ENCODE results near the gene MRPL4. TPM values are rescaled to one million over a fixed set of nuclear protein-coding genes. Genes with fewer than 3 reads are reported as not detected.

MRPL4 gene
- total RNA-seq (10 to 100 TPM; 44.6 to 47.3 TPM), total RNA-seq (9.6 to 119 (median 20.9) reads per million in 172 experiments)
- 33.1 TPM for polyA plus RNA-seq (2013, experiment 1 of 2)
- polyA plus RNA-seq (2013, experiment 2 of 2): 39.8 TPM

- no peak for TF ChIP-seq CTCF (IDR thresholded peaks at IDR 0.05)
- no peaks in the 10 kb centered on the region for H3K9me3 Mint-ChIP-seq
- H3K27ac Mint-ChIP-seq: peak within 1 kb of the TSS; percentile 98
- intact Hi-C loops (cut with DNase I, micrococcal nuclease): loop anchor here (2.0 to 10.0 kb wide), 7 partner anchors 35 to 417 kb away; partner anchors contain the start of genes DNMT1 (in 1 of the 2), EIF3G (in 1 of the 2), PIN1 (in 1 of the 2) and PPAN (in 1 of the 2)
- H3K4me1 ChIP-seq (ENCODE audit: insufficient read depth, low read length): peaks cover 27% of the 10 kb centered on the region
- DNase-seq (peak; percentile 87 to 99 (median 94)), ATAC-seq (ENCODE audit: poor library complexity) (peak; percentile 97)
- peaks cover 29% of the 10 kb centered on the region for H3K36me3 ChIP-seq (ENCODE audit: insufficient read depth, low read length)
- H3K9me3 ChIP-seq (ENCODE audit: control insufficient read depth in 1 of 2, insufficient read depth in 1 of 2, low read length in 2 of 2): no peaks in the 10 kb centered on the region
- no peaks in the 10 kb centered on the region for H3K27me3 ChIP-seq (ENCODE audit: control insufficient read depth in 1 of 2, insufficient read depth in 2 of 2, low read length in 2 of 2)
- no peaks in the 10 kb centered on the region for H3K27me3 Mint-ChIP-seq
- CTCF ChIA-PET: interaction anchor here (1.3 to 1.4 kb wide), 2 partner anchors 17 to 23 kb away, joined by 3 to 6 read pairs; no protein-coding TSS in a partner anchor
- H3K4me3 Mint-ChIP-seq: peak within 1 kb of the TSS; percentile 100
- H3K36me3 Mint-ChIP-seq (ENCODE audit: low read depth): peaks cover 48% of the 10 kb centered on the region
- H3K4me3 ChIP-seq (ENCODE audit: low read length): peak within 1 kb of the TSS; percentile 86
- POLR2A ChIA-PET: interaction anchor here (0.6 to 1.6 kb wide), 10 partner anchors 16 to 331 kb away, joined by 3 to 8 read pairs (median 3); partner anchors contain the start of genes ICAM1 and S1PR2
- peaks cover 21% of the 10 kb centered on the region for H3K4me1 Mint-ChIP-seq (ENCODE audit: low read depth)
- peak within 1 kb of the TSS; percentile 52 to 73 for H3K27ac ChIP-seq (ENCODE audit: low read depth in 1 of 2, low read length in 2 of 2)
These were observed at the start of gene MRPL4 for GRCh38 chr19:10251792-10252694. Gene MRPL4 (plus strand): TSS chr19:10252214. CDS start chr19:10252254, 40 bp downstream.

GRCh38 chr19:10203686-10204085 is 48.3 kb upstream of the MRPL4 start:
- Histone ChIP-seq H3K4me3 (ENCODE audit: low read length) (no peak overlapping the region), H3K36me3 (ENCODE audit: insufficient read depth, low read length) (no peaks in the 10 kb centered on the region), H3K4me1 (ENCODE audit: insufficient read depth, low read length) (peaks cover 6% of the 10 kb centered on the region), H3K9me3 (ENCODE audit: control insufficient read depth in 1 of 2, insufficient read depth in 1 of 2, low read length in 2 of 2) (peaks cover 0 to 5% of the 10 kb centered on the region in 2 experiments), H3K27me3 (ENCODE audit: control insufficient read depth in 1 of 2, insufficient read depth in 2 of 2, low read length in 2 of 2) (no peaks in the 10 kb centered on the region), H3K27ac (ENCODE audit: low read depth in 1 of 2, low read length in 2 of 2) (no peak overlapping the region)
- no peak for ATAC-seq (ENCODE audit: poor library complexity)
- CTCF ChIA-PET: no interaction called here
- Mint-ChIP-seq H3K36me3 (ENCODE audit: low read depth) (no peaks in the 10 kb centered on the region), H3K4me1 (ENCODE audit: low read depth) (peaks cover 4% of the 10 kb centered on the region), H3K27me3 (no peaks in the 10 kb centered on the region), H3K9me3 (peaks cover 4% of the 10 kb centered on the region), H3K4me3 (no peak overlapping the region), H3K27ac (no peak overlapping the region)
- intact Hi-C loops (cut with DNase I, micrococcal nuclease): no loop called here
- DNase-seq: no peak
- POLR2A ChIA-PET: no interaction called here
- no peak for TF ChIP-seq CTCF (IDR thresholded peaks at IDR 0.05)

GRCh38 chr19:10205636-10206035 is 46.4 kb upstream of the MRPL4 start:
- ChIA-PET POLR2A (interaction anchor here (1.4 kb wide), 1 partner anchor 11 kb away, joined by 4 read pairs; the partner anchor contains the start of gene DNMT1), CTCF (no interaction called here)
- no peak overlapping the region for H3K27ac Mint-ChIP-seq
- no peak for TF ChIP-seq CTCF (IDR thresholded peaks at IDR 0.05)
- no peaks in the 10 kb centered on the region for H3K27me3 Mint-ChIP-seq
- H3K4me3 ChIP-seq (ENCODE audit: low read length): no peak overlapping the region
- DNase-seq: no peak
- no peak overlapping the region for H3K27ac ChIP-seq (ENCODE audit: low read depth in 1 of 2, low read length in 2 of 2)
- no peaks in the 10 kb centered on the region for H3K4me1 ChIP-seq (ENCODE audit: insufficient read depth, low read length)
- H3K9me3 ChIP-seq (ENCODE audit: control insufficient read depth in 1 of 2, insufficient read depth in 1 of 2, low read length in 2 of 2): peaks cover 0 to 5% of the 10 kb centered on the region in 2 experiments
- no peaks in the 10 kb centered on the region for H3K36me3 Mint-ChIP-seq (ENCODE audit: low read depth)
- intact Hi-C loops (cut with DNase I, micrococcal nuclease): no loop called here
- ATAC-seq (ENCODE audit: poor library complexity): no peak
- peaks cover 4% of the 10 kb centered on the region for H3K9me3 Mint-ChIP-seq
- no peaks in the 10 kb centered on the region for H3K27me3 ChIP-seq (ENCODE audit: control insufficient read depth in 1 of 2, insufficient read depth in 2 of 2, low read length in 2 of 2)
- H3K4me3 Mint-ChIP-seq: no peak overlapping the region
- H3K4me1 Mint-ChIP-seq (ENCODE audit: low read depth): no peaks in the 10 kb centered on the region
- no peaks in the 10 kb centered on the region for H3K36me3 ChIP-seq (ENCODE audit: insufficient read depth, low read length)
